HUES64 (cell line): ENCODE data around the gene POLDIP2.
A peak's percentile ranks its signal among the peaks of the same experiment; 100 is the strongest.

ENCODE experiments used
- H3K27ac ChIP-seq: 2 replicates; pipeline ENCODE4 v1.7.0; 2013; ENCODE audit warnings: low read depth, low read length, inconsistent platforms
- H3K27me3 ChIP-seq: 2 replicates; pipeline ENCODE4 v1.6.1; 2013; ENCODE audit warnings: mild to moderate bottlenecking, low read length; ENCODE audit not compliant: insufficient read depth
- H3K36me3 ChIP-seq: 2 replicates; pipeline ENCODE4 v1.6.1; 2013; ENCODE audit warnings: mild to moderate bottlenecking, low read length; ENCODE audit not compliant: insufficient read depth
- H3K4me1 ChIP-seq: 2 replicates; pipeline ENCODE4 v1.6.1; 2013; ENCODE audit warnings: mild to moderate bottlenecking, low read length, moderate library complexity; ENCODE audit not compliant: insufficient read depth
- H3K4me3 ChIP-seq: 2 replicates; pipeline ENCODE4 v1.5.1; 2013; ENCODE audit warnings: mild to moderate bottlenecking, low read length, moderate library complexity
- H3K9ac ChIP-seq: 2 replicates; pipeline ENCODE4 v1.6.1; 2013; ENCODE audit warnings: mild to moderate bottlenecking, low read depth, low read length
- H3K9me3 ChIP-seq: 2 replicates; pipeline ENCODE4 v1.6.1; 2013; ENCODE audit warnings: low read depth, low read length; ENCODE audit not compliant: insufficient read depth
- WGBS: fragments of 150-250, 120-280 bp; methylation state at CpG from one replicate; pipeline ENCODE4 v1.1.7; 2013; ENCODE audit warnings: missing lambda C conversion rate; 5-methylcytosine and 5-hydroxymethylcytosine counted together

The POLDIP2 gene

DNA sequence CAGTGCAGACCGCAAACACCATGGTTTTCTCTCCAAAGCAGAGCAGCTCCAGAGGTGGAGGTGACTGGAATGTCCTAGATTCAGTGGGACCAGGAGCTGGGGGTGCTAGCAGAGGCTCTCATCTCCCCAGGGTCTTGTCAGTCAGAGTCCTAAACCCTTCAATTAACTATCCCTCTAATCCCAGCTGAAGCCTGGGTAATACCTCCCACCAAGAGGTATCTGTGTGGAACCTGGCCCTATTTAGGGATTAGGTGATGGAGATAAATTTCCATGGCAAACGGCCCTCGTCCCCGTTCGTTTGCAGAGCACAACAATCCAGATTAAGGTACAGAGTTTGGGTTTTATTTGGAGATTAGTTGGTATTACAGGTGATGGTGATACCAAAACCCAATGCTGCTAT is 5.9 kb upstream of the POLDIP2 start:
- Histone ChIP-seq H3K36me3 (peaks cover 47% of the 10 kb centered on the region), H3K27ac (no peak overlapping the region)
- 92% methylated on average over 5 of the region's 5 CpGs for WGBS

DNA sequence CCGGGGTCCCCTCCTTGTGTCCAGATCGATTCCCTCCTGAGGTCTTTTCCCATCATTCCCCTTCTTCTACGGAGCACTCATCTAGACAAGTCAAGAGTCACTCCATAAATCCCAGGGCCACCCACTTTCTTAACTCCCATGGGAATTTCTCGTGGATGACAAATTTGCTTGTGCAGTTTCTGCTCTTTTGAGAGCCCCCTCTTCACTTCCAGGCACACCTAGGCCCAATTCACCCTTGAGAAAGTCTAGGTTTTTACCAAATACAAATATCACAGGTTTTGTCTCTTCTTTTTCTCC is 522 bp upstream of the POLDIP2 start:
- peak overlapping the region; percentile 86 for H3K27ac ChIP-seq
- 9% methylated on average over 4 of the region's 4 CpGs for WGBS

More for the DNA sequence above, 5.9 kb upstream of the POLDIP2 start:
- H3K9me3 ChIP-seq, result no peaks in the 10 kb centered on the region
- H3K4me3 ChIP-seq, result no peak overlapping the region
- H3K27me3 ChIP-seq, result no peaks in the 10 kb centered on the region
- no peak overlapping the region for H3K9ac ChIP-seq
- no peaks in the 10 kb centered on the region; the same call in 1 of the 2 replicates for H3K4me1 ChIP-seq

GRCh38 chr17:28350271-28350670 is 7.1 kb downstream of the POLDIP2 start:
- Histone ChIP-seq H3K4me1 (peaks cover 2% of the 10 kb centered on the region; the same call in 1 of the 2 replicates), H3K9ac (no peak overlapping the region), H3K36me3 (peaks cover 95% of the 10 kb centered on the region), H3K9me3 (no peaks in the 10 kb centered on the region), H3K27me3 (no peaks in the 10 kb centered on the region), H3K27ac (no peak overlapping the region), H3K4me3 (no peak overlapping the region)
- 97% methylated on average over 7 of the region's 7 CpGs for WGBS

More for the DNA sequence above, 522 bp upstream of the POLDIP2 start:
- Histone ChIP-seq H3K27me3 (no peaks in the 10 kb centered on the region), H3K36me3 (peaks cover 61% of the 10 kb centered on the region), H3K4me3 (peak overlapping the region; percentile 94), H3K4me1 (peaks cover 5% of the 10 kb centered on the region; the same call in 1 of the 2 replicates), H3K9ac (peak overlapping the region; percentile 94), H3K9me3 (no peaks in the 10 kb centered on the region)

- Histone ChIP-seq H3K9me3 (no peaks in the 10 kb centered on the region), H3K4me3 (no peak overlapping the region), H3K4me1 (peaks cover 2% of the 10 kb centered on the region; the same call in 1 of the 2 replicates), H3K27me3 (no peaks in the 10 kb centered on the region), H3K27ac (no peak overlapping the region), H3K9ac (no peak overlapping the region), H3K36me3 (peaks cover 95% of the 10 kb centered on the region)
- WGBS, result 73% methylated on average over 3 of the region's 3 CpGs
Observed at GRCh38 chr17:28348979-28349378, 8.3 kb downstream of the POLDIP2 start.

DNA sequence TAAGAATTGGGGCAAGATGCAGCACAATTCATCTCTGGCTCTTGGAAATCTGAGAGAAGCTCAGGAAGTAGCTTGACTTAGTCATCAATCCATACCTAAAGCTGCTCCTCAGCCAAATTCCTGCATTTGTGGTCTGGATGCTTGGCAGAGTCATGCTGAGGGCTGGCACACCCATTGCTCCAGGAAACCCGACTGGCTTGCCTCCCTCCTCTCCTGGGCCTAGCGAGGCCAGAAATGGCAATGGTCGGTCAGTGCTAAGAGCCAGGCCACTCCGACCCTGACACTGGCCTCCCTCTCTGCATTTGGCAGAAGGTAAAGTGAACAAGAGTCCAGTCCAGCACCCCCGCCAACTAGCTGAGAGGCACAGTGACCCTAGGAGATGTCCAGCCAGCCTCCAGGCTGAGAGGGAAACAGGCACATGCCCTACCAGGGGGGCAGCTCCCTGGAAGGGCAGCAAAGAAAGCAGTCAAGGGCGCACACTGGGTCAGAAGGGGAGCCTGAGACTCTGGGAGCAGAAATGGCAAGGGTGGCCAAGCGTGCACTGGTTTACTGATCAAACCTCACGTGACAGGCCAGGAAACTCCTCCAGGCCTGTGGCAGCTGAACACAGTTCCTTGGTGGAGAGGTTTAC is 10.0 kb downstream of the POLDIP2 start:
- Histone ChIP-seq H3K27ac (peak overlapping the region; percentile 62; the same call in 1 of the 2 replicates), H3K9me3 (no peaks in the 10 kb centered on the region), H3K4me1 (peaks cover 2% of the 10 kb centered on the region; the same call in 1 of the 2 replicates), H3K4me3 (no peak overlapping the region), H3K27me3 (no peaks in the 10 kb centered on the region), H3K9ac (no peak overlapping the region), H3K36me3 (peaks cover 96% of the 10 kb centered on the region)
- WGBS, result 88% methylated on average over 8 of the region's 8 CpGs

DNA sequence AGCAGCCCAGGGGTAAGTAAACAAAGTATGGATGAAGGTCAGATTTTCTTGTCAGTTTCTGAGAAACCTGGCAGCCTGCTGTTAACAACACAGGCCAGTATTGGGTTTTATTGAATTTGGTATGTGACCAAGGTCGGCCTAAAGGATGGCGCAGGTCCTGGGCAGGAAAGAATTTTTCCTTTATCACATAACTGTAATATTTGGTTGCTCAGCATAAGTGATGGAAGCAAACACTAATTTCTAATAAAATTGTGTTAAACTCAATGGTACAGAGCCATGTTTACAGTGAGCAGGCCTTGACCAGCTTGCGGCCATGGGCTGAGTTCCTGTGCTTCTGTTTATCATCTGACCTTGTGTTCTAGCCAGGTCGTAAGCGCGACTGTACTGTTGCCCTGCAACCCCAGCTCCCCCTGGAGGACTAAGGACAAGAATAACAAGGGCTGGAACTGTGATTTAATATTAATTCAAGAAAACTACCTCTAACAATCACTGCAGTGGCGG is 10.5 kb downstream of the POLDIP2 start:
- 77% methylated on average over 5 of the region's 7 CpGs for WGBS
- Histone ChIP-seq H3K4me3 (no peak overlapping the region), H3K36me3 (peaks cover 96% of the 10 kb centered on the region), H3K27me3 (no peaks in the 10 kb centered on the region), H3K9ac (no peak overlapping the region), H3K9me3 (no peaks in the 10 kb centered on the region), H3K4me1 (peaks cover 2% of the 10 kb centered on the region; the same call in 1 of the 2 replicates), H3K27ac (peak overlapping the region; percentile 62; the same call in 1 of the 2 replicates)

GRCh38 chr17:28346199-28346580 is 11.1 kb downstream of the POLDIP2 start:
- no peaks in the 10 kb centered on the region for H3K27me3 ChIP-seq
- 63% methylated on average over 2 of the region's 2 CpGs for WGBS
- H3K36me3 ChIP-seq, result peaks cover 96% of the 10 kb centered on the region

DNA sequence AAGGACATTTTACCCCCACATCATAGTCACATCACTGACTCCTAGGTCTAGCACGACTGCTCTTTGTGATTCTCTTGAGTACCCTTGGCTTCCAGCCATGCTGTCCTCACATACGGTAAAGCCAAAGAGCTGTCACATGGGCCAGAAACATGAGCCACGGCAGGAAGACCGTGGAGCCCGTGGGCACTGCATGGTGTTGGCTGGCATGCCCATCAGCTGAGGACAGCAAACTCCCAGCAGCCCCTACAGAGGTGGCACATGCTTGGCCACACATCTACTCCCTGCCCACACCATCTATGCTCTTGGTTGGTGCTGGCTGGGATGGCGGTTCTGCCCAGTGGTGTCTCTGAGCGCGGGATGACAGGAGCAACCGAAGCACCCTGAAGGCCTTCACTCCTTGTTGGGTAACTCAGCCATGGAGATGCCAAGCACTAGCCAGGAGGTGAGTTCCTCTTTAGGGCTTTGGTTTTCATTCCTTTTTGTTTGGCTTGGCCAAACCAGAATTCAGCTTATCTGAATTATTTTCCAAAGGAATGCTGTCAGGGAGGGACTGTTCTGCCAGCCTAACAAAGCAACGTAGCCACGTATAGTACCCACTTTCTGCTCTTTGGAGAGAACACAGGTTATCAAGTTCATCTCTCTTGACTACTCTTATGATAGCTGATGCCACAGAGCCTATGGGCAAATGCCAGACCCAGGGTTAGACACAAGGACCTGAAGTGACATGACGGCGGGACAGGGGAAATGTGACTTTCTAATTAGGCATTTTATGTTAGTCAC is 11.7 kb downstream of the POLDIP2 start:
- WGBS, result 91% methylated on average over 13 of the region's 13 CpGs
- no peak overlapping the region for H3K9ac ChIP-seq
- H3K4me1 ChIP-seq, result peaks cover 2% of the 10 kb centered on the region; the same call in 1 of the 2 replicates
- no peaks in the 10 kb centered on the region for H3K27me3 ChIP-seq
- no peaks in the 10 kb centered on the region for H3K9me3 ChIP-seq
- peak overlapping the region; percentile 63; the same call in 1 of the 2 replicates for H3K27ac ChIP-seq
- H3K4me3 ChIP-seq, result no peak overlapping the region
- peaks cover 95% of the 10 kb centered on the region for H3K36me3 ChIP-seq

More at GRCh38 chr17:28346199-28346580, 11.1 kb downstream of the POLDIP2 start:
- Histone ChIP-seq H3K4me3 (no peak overlapping the region), H3K4me1 (peaks cover 2% of the 10 kb centered on the region; the same call in 1 of the 2 replicates), H3K27ac (peak overlapping the region; percentile 63; the same call in 1 of the 2 replicates), H3K9ac (no peak overlapping the region), H3K9me3 (no peaks in the 10 kb centered on the region)

- Histone ChIP-seq H3K4me1 (peaks cover 2% of the 10 kb centered on the region; the same call in 1 of the 2 replicates), H3K27ac (no peak overlapping the region), H3K27me3 (no peaks in the 10 kb centered on the region), H3K9ac (no peak overlapping the region), H3K9me3 (no peaks in the 10 kb centered on the region), H3K36me3 (peaks cover 94% of the 10 kb centered on the region), H3K4me3 (no peak overlapping the region)
- 95% methylated on average over 19 of the region's 19 CpGs for WGBS
Observed at GRCh38 chr17:28344435-28344901, 12.9 kb downstream of the POLDIP2 start.

GRCh38 chr17:28344011-28344410 is 13.3 kb downstream of the POLDIP2 start:
- Histone ChIP-seq H3K4me1 (peaks cover 2% of the 10 kb centered on the region; the same call in 1 of the 2 replicates), H3K27ac (no peak overlapping the region), H3K9me3 (no peaks in the 10 kb centered on the region), H3K4me3 (no peak overlapping the region), H3K36me3 (peaks cover 90% of the 10 kb centered on the region), H3K27me3 (no peaks in the 10 kb centered on the region), H3K9ac (no peak overlapping the region)
- 95% methylated on average over 9 of the region's 9 CpGs for WGBS

DNA sequence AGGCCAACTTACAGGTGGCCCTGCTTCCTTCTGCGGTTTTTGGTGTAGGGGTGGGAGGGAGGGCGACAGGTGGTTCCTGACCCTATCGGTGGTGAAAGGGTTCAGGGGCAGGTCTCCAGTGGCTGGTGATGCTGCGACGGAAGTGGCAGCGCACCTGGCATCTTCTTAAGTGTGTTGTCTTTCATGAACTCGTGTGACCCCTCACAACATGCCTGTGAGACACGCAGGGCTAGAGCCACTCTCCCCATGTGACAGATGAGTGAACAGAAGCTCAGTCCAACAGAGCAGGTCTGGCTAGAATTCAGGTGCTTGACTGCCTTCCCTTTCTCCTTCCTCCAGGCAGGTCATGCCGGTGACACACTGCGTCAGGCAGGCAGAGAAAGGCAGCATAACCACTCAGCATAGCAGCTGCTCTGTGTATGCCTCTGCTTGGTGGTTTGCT is 13.8 kb downstream of the POLDIP2 start:
- H3K4me3 ChIP-seq, result no peak overlapping the region
- peaks cover 85% of the 10 kb centered on the region for H3K36me3 ChIP-seq
- 97% methylated on average over 10 of the region's 10 CpGs for WGBS
- no peaks in the 10 kb centered on the region for H3K9me3 ChIP-seq
- H3K9ac ChIP-seq, result no peak overlapping the region
- H3K4me1 ChIP-seq, result peaks cover 2% of the 10 kb centered on the region; the same call in 1 of the 2 replicates
- no peak overlapping the region for H3K27ac ChIP-seq
- no peaks in the 10 kb centered on the region for H3K27me3 ChIP-seq
